Spleen (tissue), 11 donors: ENCODE results near the gene MKS1. TPM values are rescaled to one million over a fixed set of nuclear protein-coding genes. Genes with fewer than 3 reads are reported as not detected.

Experiments
- DNase-seq: peaks from one replicate; pipeline ENCODE4 v3.0.0-alpha.2; 2020
- H3K27ac ChIP-seq, 8 donors: fragments of 200-600 bp; sonication (generic) in 7 of 8; 1 replicate in 4 of 8; 2 replicates in 4 of 8; pipeline versions ENCODE4 v1.5.0 to v1.8.0; 2016 to 2021; ENCODE audit warnings: inconsistent platforms in 4 of 8, mild to moderate bottlenecking in 4 of 8, moderate library complexity in 1 of 8
- H3K27me3 ChIP-seq, 7 donors: fragments of 200-600 bp; sonication (generic) in 6 of 7; replicated peaks in 1 of 7; 1 replicate in 4 of 7; 2 replicates in 3 of 7; pipeline versions ENCODE4 v1.5.0 to v1.8.0; 2016 to 2021; ENCODE audit warnings: inconsistent platforms in 3 of 7, mild to moderate bottlenecking in 1 of 7
- H3K36me3 ChIP-seq, 6 donors: fragments of 200-600 bp; sonication (generic) in 5 of 6; 1 replicate in 4 of 6; 2 replicates in 2 of 6; pipeline versions ENCODE4 v1.5.0 to v1.8.0; 2016 to 2021; ENCODE audit warnings: inconsistent platforms in 2 of 6
- H3K4me1 ChIP-seq, 6 donors: fragments of 200-600 bp; sonication (generic) in 5 of 6; 1 replicate in 3 of 6; 2 replicates in 3 of 6; pipeline versions ENCODE4 v1.5.0 to v1.8.0; 2016 to 2021; ENCODE audit warnings: inconsistent platforms in 3 of 6
- H3K4me3 ChIP-seq, 8 donors: fragments of 200-600 bp; sonication (generic) in 7 of 8; 1 replicate in 4 of 8; 2 replicates in 4 of 8; pipeline versions ENCODE4 v1.5.0 to v1.8.0; 2016 to 2021; ENCODE audit warnings: inconsistent platforms in 4 of 8, mild to moderate bottlenecking in 4 of 8, moderate library complexity in 2 of 8
- H3K9me3 ChIP-seq, 8 donors: fragments of 200-600 bp; sonication (generic) in 7 of 8; 1 replicate in 4 of 8; 2 replicates in 4 of 8; pipeline versions ENCODE4 v1.5.0 to v1.8.0; 2016 to 2021; ENCODE audit warnings: inconsistent platforms in 4 of 8
- CTCF ChIP-seq, 11 experiments: fragments of 200-600 bp in 7 of 11; fragments of 450-650 bp in 4 of 11; sonication (generic) in 4 of 11; IDR thresholded peaks in 8 of 11; conservative IDR thresholded peaks in 3 of 11; 1 replicate in 7 of 11; 2 replicates in 4 of 11; pipeline versions ENCODE4 v1.4.0 to v1.8.0; 2016 to 2021; ENCODE audit warnings: antibody characterized with exemption in 11 of 11, inconsistent platforms in 4 of 11, mild to moderate bottlenecking in 1 of 11
- POLR2A ChIP-seq, 3 donors: fragments of 450-650 bp; IDR thresholded peaks; one replicate each; pipeline ENCODE4 v1.5.1; 2017; ENCODE audit warnings: antibody characterized with exemption in 3 of 3, mild to moderate bottlenecking in 1 of 3
- POLR2AphosphoS5 ChIP-seq, 3 donors: sonication (generic); formaldehyde crosslinking; IDR thresholded peaks; one replicate each; pipeline ENCODE4 v1.5.1; 2017; ENCODE audit warnings: antibody characterized with exemption in 3 of 3
- WGBS, 5 donors: extraction: QIAGEN DNeasy Blood & Tissue Kit in 3 of 5; methylation state at CpG; one replicate each; pipeline versions ENCODE4 v1.1.5 to v1.1.7; 2013 to 2018; 5-methylcytosine and 5-hydroxymethylcytosine counted together
- intact Hi-C: fragments of 100-400 bp; cut with DNase I; formaldehyde crosslinking; loops from one replicate; pipeline ENCODE4 v1.15.0; 2023; ENCODE audit warnings: low total_unique reads
- polyA plus RNA-seq, 3 donors: library from polyadenylated mRNA; stranded (reverse); fragments of 200-250 nt; gene quantifications; one replicate each; pipeline ENCODE4 v1.2.1, GENCODE V29; 2013
- total RNA-seq, 7 donors: library from RNA; depleted of rRNA in 3 of 7; stranded (reverse); fragments of >200 nt in 3 of 7; fragmentation: NEBNext Ultra II Directional in 4 of 7; extraction: Animal tissue kit (Norgen Biotek cat#: 25700) in 4 of 7; gene quantifications; one replicate each; pipeline versions ENCODE4 v1.1.0 to v1.2.1, GENCODE V29; 2016 to 2021
- donor health status: healthy with polysubstance abuse.
- donor health status: DM: no; HTN: no; CAD: no; lungs with moderate emphysema.
- donor health status: DM: no; HTN: no; CAD: no.
- donor health status: Bipolar disorder and iron deficiency.
- donor health status: healthy.
- donor health status: DM: no; HTN: no; CAD: no.
- donor health status: DM: yes; HTN: yes; CAD: no.

Gene MKS1
- total and polyA plus RNA-seq, 10 donors = 8.1 to 17.1 (median 13.0) TPM

- peak; percentile 82 for DNase-seq
- Histone ChIP-seq H3K27me3 (peaks cover 0 to 40% (median 10%) of the 10 kb centered on the region in 7 donors), H3K4me1 (peaks cover 0 to 4% (median 0%) of the 10 kb centered on the region in 6 donors), H3K4me3 (no peak overlapping the region), H3K9me3 (no peaks in the 10 kb centered on the region), H3K27ac (no peak overlapping the region), H3K36me3 (peaks cover 0 to 7% (median 0%) of the 10 kb centered on the region in 6 donors)
- TF ChIP-seq POLR2A (IDR thresholded peaks at IDR 0.05) = no peak
- TF ChIP-seq POLR2AphosphoS5 (IDR thresholded peaks at IDR 0.05) = peak in 1 of 3 donors; percentile 14
- peak in 9 of 11 experiments; percentile 38 to 76 (median 68) for TF ChIP-seq CTCF (IDR thresholded peaks at IDR 0.05 in 8 of 11, conservative IDR thresholded peaks at IDR 0.05 in 3 of 11)
- 37 to 52% (median 42%) methylated on average over 13 to 14 of the region's 14 CpGs for WGBS, 5 donors
- intact Hi-C loops = no loop called here
Measured at GRCh38 chr17:58200024-58200633, 18.9 kb downstream of the MKS1 start.

GRCh38 chr17:58196610-58197009, 22.4 kb downstream of the MKS1 start:
- TF ChIP-seq POLR2A (IDR thresholded peaks at IDR 0.05) (no peak), POLR2AphosphoS5 (IDR thresholded peaks at IDR 0.05) (no peak), CTCF (IDR thresholded peaks at IDR 0.05 in 8 of 11, conservative IDR thresholded peaks at IDR 0.05 in 3 of 11) (no peak)
- intact Hi-C loops = no loop called here
- peaks cover 0 to 4% (median 0%) of the 10 kb centered on the region in 6 donors for H3K4me1 ChIP-seq
- DNase-seq = no peak
- WGBS, 5 donors = 81 to 88% (median 86%) methylated on average over 7 of the region's 7 CpGs
- no peaks in the 10 kb centered on the region for H3K9me3 ChIP-seq
- peaks cover 0 to 61% (median 10%) of the 10 kb centered on the region in 7 donors for H3K27me3 ChIP-seq
- no peak overlapping the region for H3K4me3 ChIP-seq
- no peaks in the 10 kb centered on the region for H3K36me3 ChIP-seq
- no peak overlapping the region for H3K27ac ChIP-seq

- Histone ChIP-seq H3K9me3 (no peaks in the 10 kb centered on the region), H3K36me3 (no peaks in the 10 kb centered on the region), H3K4me1 (peaks cover 0 to 4% (median 0%) of the 10 kb centered on the region in 6 donors), H3K27me3 (peaks cover 0 to 71% (median 10%) of the 10 kb centered on the region in 7 donors), H3K27ac (no peak overlapping the region), H3K4me3 (no peak overlapping the region)
- no peak for TF ChIP-seq POLR2AphosphoS5 (IDR thresholded peaks at IDR 0.05)
- no peak for TF ChIP-seq POLR2A (IDR thresholded peaks at IDR 0.05)
- no peak for TF ChIP-seq CTCF (IDR thresholded peaks at IDR 0.05 in 8 of 11, conservative IDR thresholded peaks at IDR 0.05 in 3 of 11)
- WGBS, 5 donors = 70 to 94% (median 79%) methylated on average over 5 of the region's 5 CpGs
- intact Hi-C loops = no loop called here
- DNase-seq = no peak
Measured at GRCh38 chr17:58195518-58196123, 23.4 kb downstream of the MKS1 start.

GRCh38 chr17:58193641-58194255, 25.3 kb downstream of the MKS1 start:
- DNase-seq = no peak
- WGBS, 5 donors = 76 to 85% (median 84%) methylated on average over 14 to 18 of the region's 18 CpGs
- no peak overlapping the region for H3K4me3 ChIP-seq
- no peaks in the 10 kb centered on the region for H3K36me3 ChIP-seq
- intact Hi-C loops = no loop called here
- no peaks in the 10 kb centered on the region for H3K9me3 ChIP-seq
- no peak overlapping the region for H3K27ac ChIP-seq
- TF ChIP-seq CTCF (IDR thresholded peaks at IDR 0.05 in 8 of 11, conservative IDR thresholded peaks at IDR 0.05 in 3 of 11) = no peak
- no peak for TF ChIP-seq POLR2A (IDR thresholded peaks at IDR 0.05)
- TF ChIP-seq POLR2AphosphoS5 (IDR thresholded peaks at IDR 0.05) = no peak
- no peaks in the 10 kb centered on the region for H3K4me1 ChIP-seq
- H3K27me3 ChIP-seq = peaks cover 0 to 70% (median 12%) of the 10 kb centered on the region in 7 donors
